Measurements from ENCODE around the gene CCDC180.
A peak's percentile ranks its signal among the peaks of the same experiment; 100 is the strongest.
"Not testable (repeated sequence)": the region's sequence is repeated elsewhere in the genome, so short reads cannot be mapped to it uniquely, and the experiment has no call there.

The CCDC180 gene

GRCh38 chr9:97307500-97308163, at the start of gene CCDC180:
Gene CCDC180 (plus strand): TSS chr9:97307659. CDS start chr9:97308064, 405 bp downstream.
- TF ChIP-seq, protein P1, sequence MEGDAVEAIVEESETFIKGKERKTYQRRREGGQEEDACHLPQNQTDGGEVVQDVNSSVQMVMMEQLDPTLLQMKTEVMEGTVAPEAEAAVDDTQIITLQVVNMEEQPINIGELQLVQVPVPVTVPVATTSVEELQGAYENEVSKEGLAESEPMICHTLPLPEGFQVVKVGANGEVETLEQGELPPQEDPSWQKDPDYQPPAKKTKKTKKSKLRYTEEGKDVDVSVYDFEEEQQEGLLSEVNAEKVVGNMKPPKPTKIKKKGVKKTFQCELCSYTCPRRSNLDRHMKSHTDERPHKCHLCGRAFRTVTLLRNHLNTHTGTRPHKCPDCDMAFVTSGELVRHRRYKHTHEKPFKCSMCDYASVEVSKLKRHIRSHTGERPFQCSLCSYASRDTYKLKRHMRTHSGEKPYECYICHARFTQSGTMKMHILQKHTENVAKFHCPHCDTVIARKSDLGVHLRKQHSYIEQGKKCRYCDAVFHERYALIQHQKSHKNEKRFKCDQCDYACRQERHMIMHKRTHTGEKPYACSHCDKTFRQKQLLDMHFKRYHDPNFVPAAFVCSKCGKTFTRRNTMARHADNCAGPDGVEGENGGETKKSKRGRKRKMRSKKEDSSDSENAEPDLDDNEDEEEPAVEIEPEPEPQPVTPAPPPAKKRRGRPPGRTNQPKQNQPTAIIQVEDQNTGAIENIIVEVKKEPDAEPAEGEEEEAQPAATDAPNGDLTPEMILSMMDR (IDR thresholded peaks at IDR 0.05; ENCODE audit: low read depth, low read length): no peak
- H3K4me3 ChIP-seq (replicated peaks in 1 of 2; ENCODE audit: low read depth in 2 of 2, low read length in 2 of 2): peak within 1 kb of the TSS; percentile 13 to 28
- DNase-seq (ENCODE audit: low read depth in 2 of 2): peak; percentile 43 to 68

DNA sequence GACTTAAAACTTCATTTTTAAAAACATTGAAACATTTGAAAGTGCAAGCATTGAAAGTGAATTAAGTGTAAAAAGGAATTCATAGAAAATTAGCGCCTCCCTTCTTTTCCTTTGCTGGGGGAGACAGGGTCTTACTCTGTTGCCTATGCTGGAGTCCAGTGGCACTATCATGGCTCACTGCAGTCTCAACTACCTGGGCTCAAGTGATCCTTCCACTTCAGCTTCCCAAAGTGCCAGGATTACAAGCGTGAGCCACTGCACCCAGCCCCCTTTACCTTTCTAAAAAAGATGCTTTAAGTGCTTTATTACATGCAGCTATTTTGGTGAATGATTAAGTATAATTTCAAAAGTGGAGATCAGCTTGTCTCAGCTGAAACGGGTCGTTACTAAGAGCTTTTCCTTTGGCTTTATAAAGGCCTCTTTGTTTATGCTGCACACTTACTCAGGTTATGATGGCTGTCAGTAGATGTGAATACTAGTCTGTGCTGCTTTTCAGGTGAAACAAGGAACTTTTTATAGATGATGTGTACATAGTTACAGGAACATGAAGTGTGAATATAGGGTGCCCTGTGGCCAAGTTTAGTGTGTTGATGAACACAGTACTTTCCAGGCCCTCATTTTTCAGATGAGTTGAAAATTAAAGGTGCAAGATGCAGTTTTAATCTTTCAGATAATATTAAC, 47.5 kb upstream of the CCDC180 start:
- DNase-seq (ENCODE audit: low read depth in 2 of 2); H3K4me3 ChIP-seq (replicated peaks in 1 of 2; ENCODE audit: low read depth in 2 of 2, low read length in 2 of 2): not testable (repeated sequence)

GRCh38 chr9:97271292-97271691, 36.2 kb upstream of the CCDC180 start:
- TF ChIP-seq, protein P1 (IDR thresholded peaks at IDR 0.05; ENCODE audit: low read depth, low read length): no peak
- H3K4me3 ChIP-seq (replicated peaks in 1 of 2; ENCODE audit: low read depth in 2 of 2, low read length in 2 of 2): no peak overlapping the region
- no peak for DNase-seq (ENCODE audit: low read depth in 2 of 2)

GRCh38 chr9:97272072-97272471, 35.4 kb upstream of the CCDC180 start:
- no peak overlapping the region for H3K4me3 ChIP-seq (replicated peaks in 1 of 2; ENCODE audit: low read depth in 2 of 2, low read length in 2 of 2)
- TF ChIP-seq, protein P1 (IDR thresholded peaks at IDR 0.05; ENCODE audit: low read depth, low read length): no peak
- DNase-seq (ENCODE audit: low read depth in 2 of 2): no peak

GRCh38 chr9:97276310-97276852, 31.1 kb upstream of the CCDC180 start:
- no peak overlapping the region for H3K4me3 ChIP-seq (replicated peaks in 1 of 2; ENCODE audit: low read depth in 2 of 2, low read length in 2 of 2)
- no peak for DNase-seq (ENCODE audit: low read depth in 2 of 2)
- TF ChIP-seq, protein P1 (IDR thresholded peaks at IDR 0.05; ENCODE audit: low read depth, low read length): no peak

GRCh38 chr9:97277953-97278352, 29.5 kb upstream of the CCDC180 start:
- TF ChIP-seq, protein P1 (IDR thresholded peaks at IDR 0.05; ENCODE audit: low read depth, low read length): no peak
- H3K4me3 ChIP-seq (replicated peaks in 1 of 2; ENCODE audit: low read depth in 2 of 2, low read length in 2 of 2): no peak overlapping the region
- DNase-seq (ENCODE audit: low read depth in 2 of 2): no peak

DNA sequence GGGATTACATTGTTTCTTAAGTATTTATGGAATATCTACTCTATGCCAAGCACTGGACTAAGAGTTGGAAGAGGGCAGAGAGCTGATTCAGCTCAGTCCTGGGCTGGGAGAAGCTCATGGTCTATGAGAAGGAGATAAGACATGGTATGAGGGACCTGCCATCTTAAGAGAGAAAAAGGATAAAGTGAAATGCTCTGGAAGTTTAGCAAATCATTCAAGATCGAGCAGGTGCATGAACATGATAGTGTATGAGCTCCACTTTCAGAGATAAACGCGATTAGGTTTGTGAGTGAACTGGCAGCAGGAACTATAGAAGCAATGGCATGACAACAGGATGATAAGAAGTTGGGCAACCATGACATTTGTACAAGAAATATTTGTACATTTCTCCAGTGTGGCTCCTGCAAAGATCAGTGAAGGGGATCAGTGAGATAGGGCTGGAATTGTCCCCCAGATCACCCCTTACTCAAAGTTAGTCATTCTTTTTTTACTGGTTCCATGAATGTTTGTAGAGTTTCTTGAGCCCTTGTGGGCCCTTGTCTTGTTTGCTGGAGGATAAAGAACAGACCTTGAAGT, 26.6 kb upstream of the CCDC180 start:
- H3K4me3 ChIP-seq (replicated peaks in 1 of 2; ENCODE audit: low read depth in 2 of 2, low read length in 2 of 2): no peak overlapping the region

More for the DNA sequence above, 26.6 kb upstream of the CCDC180 start:
- DNase-seq (ENCODE audit: low read depth in 2 of 2): no peak
- TF ChIP-seq, protein P1 (IDR thresholded peaks at IDR 0.05; ENCODE audit: low read depth, low read length): no peak
